ENCODE data around the gene IFI27.

IFI27 gene

DNA sequence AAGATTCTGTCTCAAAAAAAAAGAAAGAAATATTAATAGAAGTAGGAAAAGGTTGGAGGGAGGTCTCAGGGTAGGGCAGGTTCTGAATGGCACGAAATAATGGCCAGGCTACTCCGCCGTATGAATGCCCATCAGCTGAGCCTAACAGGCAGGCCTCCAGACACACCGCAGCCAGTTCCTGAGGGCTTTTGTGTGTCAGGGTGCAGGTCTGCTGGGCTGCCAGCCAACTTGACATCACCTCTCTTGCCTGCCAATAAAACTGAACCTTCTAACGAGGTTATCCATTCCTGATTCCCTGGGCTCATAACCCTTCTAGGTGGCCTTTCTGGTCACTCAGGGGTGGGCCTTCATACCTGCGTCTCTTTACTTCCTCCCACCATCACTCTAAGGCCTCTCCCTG, 3.0 kb downstream of the IFI27 start:
- Mint-ChIP-seq H3K9me3 (no peaks in the 10 kb centered on the region), H3K4me1 (no peaks in the 10 kb centered on the region), H3K27ac (no peak overlapping the region), H3K27me3 (peaks cover 23% of the 10 kb centered on the region), H3K36me3 (no peaks in the 10 kb centered on the region), H3K4me3 (no peak overlapping the region)
- no peak for ATAC-seq (ENCODE audit: low read depth)
- DNase-seq (ENCODE audit: low spot score in 2 of 2) = no peak

DNA sequence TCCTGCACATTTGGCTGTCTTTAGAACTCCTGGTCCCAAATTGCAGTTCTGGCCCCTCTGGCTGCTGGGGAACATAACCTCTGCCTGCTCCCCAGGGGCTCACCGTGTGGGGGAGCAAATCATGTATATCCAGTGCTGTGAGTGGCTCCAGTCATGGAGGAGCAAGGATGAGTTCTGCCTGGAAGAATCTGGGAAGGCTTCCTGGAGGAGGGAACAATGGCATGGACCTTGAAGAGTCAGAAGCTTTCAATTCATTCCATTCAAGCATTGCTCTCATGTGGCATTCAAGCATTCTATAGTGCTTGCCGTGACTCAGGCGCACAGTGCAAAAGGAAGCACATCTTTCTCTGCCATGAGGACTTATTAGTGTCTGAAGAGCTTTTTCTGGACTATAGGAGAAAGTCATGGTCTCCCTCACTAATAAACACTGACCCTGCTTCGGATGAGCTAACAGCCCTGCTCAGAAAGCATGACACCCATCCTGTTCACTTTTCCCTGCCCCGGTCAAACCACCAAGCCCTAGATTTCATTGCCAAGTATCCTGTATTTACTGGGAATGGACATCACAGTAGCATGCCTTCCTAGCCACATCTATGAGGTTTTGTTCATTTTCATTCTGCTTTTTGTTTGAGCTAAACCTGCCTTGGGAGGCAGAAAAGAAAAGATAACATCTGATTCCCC, 3.5 kb downstream of the IFI27 start:
- no peaks in the 10 kb centered on the region for H3K36me3 Mint-ChIP-seq
- H3K27me3 Mint-ChIP-seq = peaks cover 23% of the 10 kb centered on the region
- H3K27ac Mint-ChIP-seq = no peak overlapping the region
- H3K9me3 Mint-ChIP-seq = no peaks in the 10 kb centered on the region
- H3K4me3 Mint-ChIP-seq = no peak overlapping the region
- H3K4me1 Mint-ChIP-seq = no peaks in the 10 kb centered on the region
- DNase-seq (ENCODE audit: low spot score in 2 of 2) (no peak), ATAC-seq (ENCODE audit: low read depth) (no peak)

DNA sequence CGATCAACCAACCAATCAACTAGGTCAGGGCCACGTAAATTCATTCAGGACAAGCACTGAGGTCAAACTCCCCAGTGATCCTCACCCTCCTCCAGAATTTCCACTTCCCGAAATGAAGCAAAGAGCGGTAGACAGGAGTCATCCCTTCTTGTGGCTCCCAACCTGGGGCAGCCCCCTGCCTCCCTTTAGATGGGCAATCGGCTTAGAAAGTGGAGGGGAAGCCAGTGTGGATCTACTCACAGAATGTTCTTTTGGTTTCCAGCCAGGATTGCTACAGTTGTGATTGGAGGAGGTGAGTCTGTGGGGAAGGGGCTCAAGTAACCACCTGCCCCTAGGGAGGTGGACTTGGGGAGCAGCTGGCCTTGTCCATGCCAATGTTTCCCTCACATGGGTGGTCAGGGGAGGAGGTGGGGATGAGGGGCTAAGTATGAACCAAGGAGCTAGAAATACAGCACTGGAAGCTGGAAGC, 4.1 kb downstream of the IFI27 start:
- Mint-ChIP-seq H3K27me3 (peaks cover 23% of the 10 kb centered on the region), H3K27ac (no peak overlapping the region), H3K9me3 (peaks cover 4% of the 10 kb centered on the region), H3K4me3 (no peak overlapping the region), H3K4me1 (no peaks in the 10 kb centered on the region), H3K36me3 (no peaks in the 10 kb centered on the region)
- DNase-seq (ENCODE audit: low spot score in 2 of 2) (no peak), ATAC-seq (ENCODE audit: low read depth) (no peak)

DNA sequence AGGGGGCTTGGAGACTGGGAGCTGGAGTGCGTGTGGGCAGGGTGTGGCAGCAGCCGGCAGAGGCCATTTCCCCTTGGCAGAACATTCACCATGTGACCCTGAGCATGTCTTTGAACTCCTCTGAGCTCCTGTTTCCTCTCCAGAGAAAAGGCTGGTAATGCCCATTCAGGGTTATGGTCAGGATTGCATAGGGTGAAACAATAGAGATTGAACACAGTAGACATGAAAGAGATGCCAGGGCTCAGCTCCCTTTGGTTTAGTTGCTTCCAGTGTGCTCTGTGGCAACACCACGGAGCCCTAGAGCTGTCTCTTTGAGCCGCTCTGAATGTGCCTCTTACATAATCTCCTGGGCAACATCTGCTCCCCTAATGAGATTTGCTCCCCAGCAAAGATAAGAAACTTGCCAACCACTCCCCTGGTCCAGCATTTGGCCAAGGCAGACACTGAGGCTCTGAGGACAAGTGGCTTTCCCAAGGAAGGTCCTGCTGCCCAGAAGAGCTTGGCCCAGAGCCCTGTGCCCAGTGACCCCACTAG, 4.6 kb downstream of the IFI27 start:
- no peak overlapping the region for H3K4me3 Mint-ChIP-seq
- no peak for DNase-seq (ENCODE audit: low spot score in 2 of 2)
- no peaks in the 10 kb centered on the region for H3K4me1 Mint-ChIP-seq
- ATAC-seq (ENCODE audit: low read depth) = no peak
- H3K27me3 Mint-ChIP-seq = peaks cover 23% of the 10 kb centered on the region
- peaks cover 5% of the 10 kb centered on the region for H3K9me3 Mint-ChIP-seq
- H3K27ac Mint-ChIP-seq = no peak overlapping the region
- H3K36me3 Mint-ChIP-seq = no peaks in the 10 kb centered on the region

DNA sequence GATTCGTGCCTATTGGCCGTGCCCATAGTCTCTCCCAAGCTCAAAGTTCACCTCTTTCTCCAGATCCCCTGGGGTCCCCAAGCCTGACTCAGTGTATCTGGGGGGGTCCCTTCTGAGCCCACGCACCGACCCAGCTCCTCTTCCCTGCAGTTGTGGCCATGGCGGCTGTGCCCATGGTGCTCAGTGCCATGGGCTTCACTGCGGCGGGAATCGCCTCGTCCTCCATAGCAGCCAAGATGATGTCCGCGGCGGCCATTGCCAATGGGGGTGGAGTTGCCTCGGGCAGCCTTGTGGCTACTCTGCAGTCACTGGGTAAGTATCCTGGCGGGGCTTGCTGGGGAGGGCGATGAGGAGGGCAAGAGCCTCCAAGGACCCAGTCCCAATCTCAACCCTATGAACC, 5.1 kb downstream of the IFI27 start:
- Mint-ChIP-seq H3K27me3 (peaks cover 23% of the 10 kb centered on the region), H3K27ac (no peak overlapping the region), H3K4me3 (no peak overlapping the region), H3K9me3 (peaks cover 6% of the 10 kb centered on the region), H3K4me1 (no peaks in the 10 kb centered on the region), H3K36me3 (peaks cover 2% of the 10 kb centered on the region)
- ATAC-seq (ENCODE audit: low read depth) (no peak), DNase-seq (ENCODE audit: low spot score in 2 of 2) (no peak)

DNA sequence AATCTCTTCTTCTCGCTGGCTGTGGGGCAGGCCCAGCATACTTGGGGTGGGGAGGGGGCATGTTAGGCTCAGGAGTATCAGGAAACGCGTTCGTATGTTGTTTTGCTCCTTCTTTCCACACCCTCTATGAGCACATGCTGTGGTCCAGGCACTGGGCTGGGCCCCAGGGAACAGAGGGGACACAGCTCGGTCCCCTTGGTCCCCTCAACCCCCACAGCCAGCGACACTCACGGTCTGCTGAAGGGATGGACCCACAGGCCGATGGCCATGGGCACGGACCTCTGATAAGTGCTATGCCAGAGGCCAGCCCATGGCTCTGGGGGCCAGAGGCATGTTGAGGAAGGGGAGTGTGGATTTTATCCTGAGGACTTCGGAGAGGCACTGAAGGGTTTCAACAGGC, 6.2 kb downstream of the IFI27 start:
- Mint-ChIP-seq H3K27ac (no peak overlapping the region), H3K27me3 (peaks cover 26% of the 10 kb centered on the region)
- DNase-seq (ENCODE audit: low spot score in 2 of 2) = no peak

DNA sequence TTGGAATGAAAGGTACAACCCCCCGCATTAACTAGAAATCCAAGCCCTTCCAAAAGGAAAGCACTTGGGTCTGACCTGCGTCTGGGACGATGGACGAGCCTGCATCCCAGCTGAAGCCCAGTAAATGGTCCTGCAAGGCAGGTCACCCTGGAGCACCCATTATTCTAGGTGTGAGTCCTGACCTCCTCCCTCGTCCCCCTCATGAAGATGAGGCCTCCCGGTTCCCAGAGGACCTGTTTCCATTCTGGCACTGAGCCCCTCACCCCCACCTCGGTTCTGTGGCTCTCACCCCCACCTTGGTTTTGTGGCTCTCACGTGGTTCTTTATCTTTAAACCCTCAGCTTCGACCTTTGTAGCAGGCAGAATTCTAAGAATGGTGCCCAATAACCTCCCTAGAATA, 7.3 kb downstream of the IFI27 start:
- no peak overlapping the region for H3K4me3 Mint-ChIP-seq
- H3K36me3 Mint-ChIP-seq = peaks cover 5% of the 10 kb centered on the region
- H3K9me3 Mint-ChIP-seq = peaks cover 12% of the 10 kb centered on the region
- ATAC-seq (ENCODE audit: low read depth) (no peak), DNase-seq (ENCODE audit: low spot score in 2 of 2) (no peak)
- no peaks in the 10 kb centered on the region for H3K4me1 Mint-ChIP-seq
- H3K27ac Mint-ChIP-seq = no peak overlapping the region
- H3K27me3 Mint-ChIP-seq = peaks cover 25% of the 10 kb centered on the region

More for the DNA sequence above, 6.2 kb downstream of the IFI27 start:
- H3K36me3 Mint-ChIP-seq = peaks cover 5% of the 10 kb centered on the region
- peaks cover 9% of the 10 kb centered on the region for H3K9me3 Mint-ChIP-seq
- no peaks in the 10 kb centered on the region for H3K4me1 Mint-ChIP-seq
- no peak for ATAC-seq (ENCODE audit: low read depth)
- no peak overlapping the region for H3K4me3 Mint-ChIP-seq

DNA sequence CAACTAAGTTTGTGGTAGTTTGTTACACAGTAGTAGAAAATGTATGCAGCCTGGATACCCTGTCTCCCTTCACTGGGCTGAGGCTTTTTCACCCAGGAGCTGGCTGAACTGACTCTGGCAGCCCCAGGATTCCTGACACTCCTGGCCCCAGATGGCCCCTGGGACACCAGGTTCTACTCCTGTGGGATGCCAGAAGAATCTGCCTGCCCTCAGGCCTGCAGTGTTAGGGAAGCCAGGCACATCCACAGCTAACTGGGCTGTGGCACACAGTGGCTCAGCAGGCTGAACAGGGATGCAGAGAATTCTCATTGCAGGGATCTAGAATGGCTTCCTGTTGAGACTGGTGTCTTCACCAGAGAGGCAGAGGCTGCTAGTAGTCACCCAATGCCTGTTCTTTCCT, 8.5 kb downstream of the IFI27 start:
- ATAC-seq (ENCODE audit: low read depth) = no peak
- Mint-ChIP-seq H3K27me3 (peaks cover 22% of the 10 kb centered on the region), H3K4me1 (no peaks in the 10 kb centered on the region), H3K36me3 (peaks cover 7% of the 10 kb centered on the region), H3K27ac (no peak overlapping the region), H3K4me3 (no peak overlapping the region), H3K9me3 (peaks cover 16% of the 10 kb centered on the region)
- DNase-seq (ENCODE audit: low spot score in 2 of 2) = no peak

DNA sequence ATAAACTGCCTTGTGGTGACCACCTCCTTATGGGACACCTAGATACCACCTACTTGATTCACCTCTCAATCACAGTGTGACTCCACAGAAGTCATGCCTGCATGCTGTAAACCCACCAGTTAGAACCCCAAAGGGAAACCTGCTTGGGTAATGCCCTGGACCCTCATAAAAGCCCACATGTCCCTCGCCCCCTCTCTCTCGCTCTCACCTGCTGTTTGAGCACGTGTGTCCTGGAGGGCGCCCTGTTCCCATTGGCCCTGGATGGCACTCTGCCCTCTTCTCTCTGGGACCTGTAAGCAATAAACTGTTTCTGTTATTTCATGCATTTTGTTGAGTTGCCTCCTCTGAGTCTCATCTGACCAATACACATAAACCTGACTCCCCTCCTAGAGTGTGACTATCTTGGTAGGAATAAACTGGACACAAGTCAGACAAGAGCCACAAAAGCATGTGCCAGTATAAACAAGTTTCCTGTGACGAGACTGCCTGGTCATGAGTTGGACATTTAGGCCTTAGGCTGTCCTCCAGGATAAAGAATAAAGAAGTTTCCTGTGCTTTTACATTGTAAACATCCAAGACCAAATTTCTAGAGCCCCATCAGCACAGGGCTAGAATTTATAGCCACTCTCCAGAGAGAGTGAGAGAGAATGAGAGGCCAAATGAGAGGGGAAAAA, 10.3 kb downstream of the IFI27 start:
- Mint-ChIP-seq H3K27me3 (peaks cover 12% of the 10 kb centered on the region), H3K4me3 (no peak overlapping the region), H3K27ac (no peak overlapping the region), H3K36me3 (peaks cover 7% of the 10 kb centered on the region), H3K4me1 (no peaks in the 10 kb centered on the region), H3K9me3 (peaks cover 16% of the 10 kb centered on the region)
- DNase-seq (ENCODE audit: low spot score in 2 of 2) (no peak), ATAC-seq (ENCODE audit: low read depth) (no peak)

DNA sequence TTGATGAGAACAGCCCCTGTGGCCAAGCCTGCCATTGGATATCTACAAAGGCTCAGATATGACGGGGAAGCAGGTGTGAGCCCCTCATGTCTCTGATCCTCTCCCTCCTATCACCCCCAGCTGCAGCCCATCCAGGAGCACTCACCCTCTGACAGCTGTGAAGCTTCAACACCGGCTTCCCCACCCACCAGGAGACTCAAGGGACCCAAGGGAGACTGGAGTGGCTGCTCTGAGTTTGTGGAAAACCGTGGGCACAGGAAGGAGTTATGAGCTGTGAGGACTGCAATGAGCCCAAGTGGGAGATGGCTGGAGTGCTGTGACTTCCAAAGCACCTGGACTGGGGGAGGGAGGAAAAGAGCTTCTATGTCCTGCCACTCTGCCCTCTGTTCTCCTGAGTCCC, 10.9 kb downstream of the IFI27 start:
- peaks cover 16% of the 10 kb centered on the region for H3K9me3 Mint-ChIP-seq
- peaks cover 9% of the 10 kb centered on the region for H3K27me3 Mint-ChIP-seq
- no peak overlapping the region for H3K27ac Mint-ChIP-seq
- peaks cover 8% of the 10 kb centered on the region for H3K36me3 Mint-ChIP-seq
- DNase-seq (ENCODE audit: low spot score in 2 of 2) (no peak), ATAC-seq (ENCODE audit: low read depth) (no peak)
- H3K4me1 Mint-ChIP-seq = no peaks in the 10 kb centered on the region
- H3K4me3 Mint-ChIP-seq = no peak overlapping the region

DNA sequence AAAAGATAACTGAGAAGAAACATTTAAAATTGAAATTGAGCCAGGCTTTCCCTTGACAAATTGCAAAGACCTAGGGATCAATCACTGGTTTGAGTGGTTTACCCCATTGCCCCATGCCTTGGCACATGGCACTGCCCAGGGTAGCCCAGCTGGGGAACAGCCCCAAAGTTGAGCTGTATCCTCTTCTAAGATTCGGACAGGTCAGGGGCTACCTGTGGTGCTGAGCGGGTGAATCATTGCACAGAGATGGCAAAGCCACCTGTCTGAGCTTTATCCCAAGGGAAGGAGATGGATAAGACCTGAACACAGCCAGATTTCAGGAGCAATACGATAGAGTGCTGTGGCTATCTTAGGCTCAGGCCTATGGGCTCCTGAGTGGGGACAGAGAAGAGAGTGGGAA, 11.9 kb downstream of the IFI27 start:
- Mint-ChIP-seq H3K4me1 (no peaks in the 10 kb centered on the region), H3K9me3 (peaks cover 16% of the 10 kb centered on the region), H3K27ac (no peak overlapping the region), H3K36me3 (peaks cover 12% of the 10 kb centered on the region), H3K4me3 (no peak overlapping the region), H3K27me3 (peaks cover 8% of the 10 kb centered on the region)
- DNase-seq (ENCODE audit: low spot score in 2 of 2) (no peak), ATAC-seq (ENCODE audit: low read depth) (no peak)

DNA sequence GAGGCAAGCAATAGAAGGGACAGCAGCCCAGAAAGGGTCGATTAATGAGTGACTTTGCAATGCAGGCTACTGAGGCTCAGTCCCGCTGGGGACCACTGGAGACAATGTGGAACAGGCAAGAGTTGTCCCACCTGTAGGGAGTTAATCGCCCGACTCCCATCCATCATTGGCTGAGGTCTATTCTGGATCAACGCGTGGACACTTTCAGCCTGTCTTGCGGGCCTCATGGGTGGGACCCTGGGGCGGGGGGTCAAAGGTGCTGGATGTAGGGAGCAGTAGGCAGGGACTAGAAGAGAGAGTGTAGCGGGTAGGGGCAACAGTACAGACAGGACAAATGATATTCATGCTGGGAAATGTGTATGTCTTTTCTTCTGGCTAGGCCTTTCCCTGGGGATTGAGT, 12.8 kb downstream of the IFI27 start:
- H3K27me3 Mint-ChIP-seq = peaks cover 5% of the 10 kb centered on the region
- no peaks in the 10 kb centered on the region for H3K4me1 Mint-ChIP-seq
- peaks cover 12% of the 10 kb centered on the region for H3K36me3 Mint-ChIP-seq
- H3K27ac Mint-ChIP-seq = no peak overlapping the region
- DNase-seq (ENCODE audit: low spot score in 2 of 2) = no peak
- peaks cover 16% of the 10 kb centered on the region for H3K9me3 Mint-ChIP-seq
- no peak overlapping the region for H3K4me3 Mint-ChIP-seq
- no peak for ATAC-seq (ENCODE audit: low read depth)

DNA sequence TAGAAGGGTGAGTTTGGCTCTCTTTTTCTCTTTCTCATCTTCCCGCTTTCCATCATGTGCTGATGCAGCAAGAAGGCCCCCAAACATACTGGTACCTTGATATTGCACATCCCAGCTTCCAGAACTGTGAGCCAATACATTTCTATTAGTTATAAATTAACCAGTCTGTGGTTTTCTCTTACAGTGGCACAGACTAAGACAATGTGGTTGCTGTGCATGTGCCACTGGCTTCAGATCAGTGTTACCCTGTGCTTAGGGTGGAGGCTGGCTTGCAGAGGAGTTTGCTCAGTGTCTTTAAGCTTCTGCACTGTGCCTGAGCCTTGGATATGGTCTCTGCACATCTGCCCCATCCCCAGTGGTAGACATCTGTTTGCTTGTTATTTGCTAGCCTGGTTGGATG, 13.3 kb downstream of the IFI27 start:
- DNase-seq (ENCODE audit: low spot score in 2 of 2) (no peak), ATAC-seq (ENCODE audit: low read depth) (no peak)
- peaks cover 12% of the 10 kb centered on the region for H3K36me3 Mint-ChIP-seq
- no peak overlapping the region for H3K4me3 Mint-ChIP-seq
- peaks cover 5% of the 10 kb centered on the region for H3K4me1 Mint-ChIP-seq
- peaks cover 5% of the 10 kb centered on the region for H3K27me3 Mint-ChIP-seq
- no peak overlapping the region for H3K27ac Mint-ChIP-seq
- H3K9me3 Mint-ChIP-seq = peaks cover 16% of the 10 kb centered on the region

DNA sequence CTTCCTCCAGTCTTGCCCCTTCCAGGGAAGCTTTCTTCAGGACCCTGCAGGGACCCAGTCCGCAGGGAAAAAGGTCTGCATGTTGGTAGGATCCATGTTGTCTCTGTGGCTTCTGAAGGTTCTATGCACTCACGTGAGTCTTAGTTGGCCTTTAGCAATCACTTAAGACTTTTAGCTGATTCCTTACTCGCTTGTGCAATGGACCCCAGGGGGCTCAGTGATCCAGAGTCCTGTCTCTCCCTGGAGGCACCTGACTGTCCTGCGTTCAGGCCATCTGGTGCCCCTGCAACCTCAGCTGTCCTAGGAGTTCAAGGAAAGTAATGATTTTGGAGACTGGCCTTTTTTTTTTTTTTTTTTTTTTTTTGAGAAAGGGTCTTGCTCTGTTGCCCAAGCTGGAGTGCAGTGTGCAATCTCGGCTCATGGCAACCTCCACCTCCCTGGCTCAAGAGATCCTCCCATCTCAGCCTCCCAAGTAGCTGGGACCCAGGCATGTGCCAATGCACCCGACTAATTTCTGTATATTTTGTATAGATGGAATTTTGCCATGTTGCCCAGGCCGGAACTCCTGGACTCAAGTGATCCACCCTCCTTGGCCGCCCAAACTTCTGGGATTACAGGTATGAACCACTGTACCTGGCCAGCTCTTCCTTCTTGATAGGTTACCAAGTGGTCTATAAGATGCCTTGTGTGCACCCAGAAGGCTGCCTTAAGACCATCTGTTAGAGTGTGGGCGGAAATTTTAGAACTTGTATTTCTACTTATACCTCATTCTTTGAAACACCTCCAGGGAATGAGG, 14.2 kb downstream of the IFI27 start:
- DNase-seq (ENCODE audit: low spot score in 2 of 2) (no peak), ATAC-seq (ENCODE audit: low read depth) (no peak)
- H3K36me3 Mint-ChIP-seq = peaks cover 12% of the 10 kb centered on the region
- H3K4me3 Mint-ChIP-seq = no peak overlapping the region
- peaks cover 11% of the 10 kb centered on the region for H3K9me3 Mint-ChIP-seq
- H3K4me1 Mint-ChIP-seq = peaks cover 10% of the 10 kb centered on the region
- peaks cover 5% of the 10 kb centered on the region for H3K27me3 Mint-ChIP-seq
- H3K27ac Mint-ChIP-seq = no peak overlapping the region
